ENCODE measurements around the gene STIL.

- no peak for TF ChIP-seq CTCF (IDR thresholded peaks at IDR 0.05; ENCODE audit: poor library complexity)
- no peak for TF ChIP-seq EZH2 (IDR thresholded peaks at IDR 0.05; ENCODE audit: borderline replicate concordance)
- no peak for TF ChIP-seq EZH2phosphoT487 (IDR thresholded peaks at IDR 0.05; ENCODE audit: low read depth, severe bottlenecking, unreplicated experiment)
Measured at GRCh38 chr1:47332779-47333577, 19.0 kb upstream of the STIL start.

Data from hepatocyte (in vitro differentiated cells).